K562 (cell line): ENCODE measurements around the gene CARS2. TPM values are rescaled to one million over a fixed set of nuclear protein-coding genes. Genes with fewer than 3 reads are reported as not detected.
A peak's percentile ranks its signal among the peaks of the same experiment; 100 is the strongest.

Source experiments
- ETV5 ChIP-seq: sonication (generic); formaldehyde crosslinking; IDR thresholded peaks from 2 replicates; pipeline ENCODE4 v1.4.0; 2020; ENCODE audit warnings: low read depth, mild to moderate bottlenecking, missing genetic modification reagents
- HCFC1 ChIP-seq: IDR thresholded peaks from 2 replicates; pipeline ENCODE4 v1.6.1; 2012; ENCODE audit warnings: low read depth, low read length, improper control_type of control experiment
- HNRNPL ChIP-seq: fragments of 200-400 bp; formaldehyde crosslinking; IDR thresholded peaks from 2 replicates; pipeline ENCODE4 v1.6.1; 2017; ENCODE audit warnings: low read depth, mild to moderate bottlenecking, low read length
- NFE2 ChIP-seq: IDR thresholded peaks from 2 replicates; pipeline ENCODE4 v1.6.1; 2014; ENCODE audit warnings: antibody characterized with exemption, low read depth
- NFE2L1 ChIP-seq: fragments of 450-650 bp; IDR thresholded peaks from 2 replicates; pipeline ENCODE4 v1.6.1; 2016; ENCODE audit warnings: missing genetic modification characterization, low read depth, mild to moderate bottlenecking, missing compliant biosample characterization, moderate library complexity, borderline replicate concordance
- PCBP1 ChIP-seq: fragments of 200-400 bp; formaldehyde crosslinking; IDR thresholded peaks from 2 replicates; pipeline ENCODE4 v1.6.1; 2018; ENCODE audit warnings: mild to moderate bottlenecking, low read depth, low read length; ENCODE audit not compliant: poor library complexity, severe bottlenecking
- SP2 ChIP-seq: IDR thresholded peaks from 2 replicates; pipeline ENCODE4 v1.6.1; 2011; ENCODE audit warnings: mild to moderate bottlenecking, low read depth, low read length, moderate library complexity; ENCODE audit not compliant: poor library complexity, severe bottlenecking; ENCODE audit errors: extremely low read depth
- STAT5B ChIP-seq: fragments of 250-450 bp; sonication (Bioruptor Pico); IDR thresholded peaks from 2 replicates; pipeline ENCODE4 v1.8.0; 2021; ENCODE audit warnings: mild to moderate bottlenecking, inconsistent platforms
- ZBTB7A ChIP-seq: IDR thresholded peaks from 2 replicates; pipeline ENCODE4 v1.6.1; 2011; ENCODE audit warnings: low read depth, mild to moderate bottlenecking, low read length, moderate library complexity, borderline replicate concordance; ENCODE audit not compliant: control insufficient read depth
- ZZZ3 ChIP-seq: fragments of 450-650 bp; IDR thresholded peaks from 2 replicates; pipeline ENCODE4 v1.6.1; 2016; ENCODE audit warnings: antibody characterized with exemption, mild to moderate bottlenecking, moderate library complexity
- polyA plus RNA-seq, 8 experiments: library from polyadenylated mRNA; depleted of rRNA in 4 of 8; stranded (reverse) in 5 of 8; unstranded in 3 of 8; fragments of >200 nt; fragmentation: Nextera tagmentation in 2 of 8; fragmentation: Illumina TruSeq in 1 of 8; extraction: Ambion mirVana in 2 of 8; extraction: Trizol in 1 of 8; gene quantifications; 2 replicates each; pipeline versions ENCODE4 v1.2.1 to v1.2.3, GENCODE V29; 2011 to 2014; ENCODE audit warnings: inconsistent platforms in 1 of 8, missing spikeins in 1 of 8
- total RNA-seq, 7 experiments: library from RNA; depleted of rRNA in 6 of 7; stranded (reverse); fragments of >200 nt in 6 of 7; fragmentation: Illumina TruSeq in 2 of 7; extraction: Trizol in 2 of 7; gene quantifications; 2 replicates each; pipeline versions ENCODE4 v1.2.1 to v1.2.3, GENCODE V29; 2011 to 2021; ENCODE audit warnings: low replicate concordance in 1 of 7
- TF ChIP-seq, protein P1 (sequence below), 2 experiments: fragments of 450-650 bp in 1 of 2; sonication (generic) in 1 of 2; formaldehyde crosslinking in 1 of 2; IDR thresholded peaks; 2 replicates each; pipeline versions ENCODE4 v1.7.1 to v1.9.0; 2016 to 2022; ENCODE audit warnings: inconsistent platforms in 1 of 2, mild to moderate bottlenecking in 1 of 2, missing genetic modification reagents in 1 of 2
- TF ChIP-seq, protein P2 (sequence below), 2 experiments: IDR thresholded peaks; 2 replicates each; pipeline ENCODE4 v1.6.1; 2011; ENCODE audit warnings: borderline replicate concordance in 1 of 2, control low read depth in 1 of 2, low read depth in 1 of 2, low read length in 1 of 2, mild to moderate bottlenecking in 1 of 2, mixed read lengths in 1 of 2, moderate library complexity in 1 of 2; ENCODE audit not compliant: insufficient read depth in 1 of 2, insufficient read length in 1 of 2, poor library complexity in 1 of 2, severe bottlenecking in 1 of 2; ENCODE audit errors: extremely low read depth in 1 of 2

Gene CARS2
- total and polyA plus RNA-seq, 9 of the 15 experiments (the other 6 are each of a cell fraction or from before 2014, with no cell fraction given): 1.7 to 37.4 (median 30.5) TPM

DNA sequence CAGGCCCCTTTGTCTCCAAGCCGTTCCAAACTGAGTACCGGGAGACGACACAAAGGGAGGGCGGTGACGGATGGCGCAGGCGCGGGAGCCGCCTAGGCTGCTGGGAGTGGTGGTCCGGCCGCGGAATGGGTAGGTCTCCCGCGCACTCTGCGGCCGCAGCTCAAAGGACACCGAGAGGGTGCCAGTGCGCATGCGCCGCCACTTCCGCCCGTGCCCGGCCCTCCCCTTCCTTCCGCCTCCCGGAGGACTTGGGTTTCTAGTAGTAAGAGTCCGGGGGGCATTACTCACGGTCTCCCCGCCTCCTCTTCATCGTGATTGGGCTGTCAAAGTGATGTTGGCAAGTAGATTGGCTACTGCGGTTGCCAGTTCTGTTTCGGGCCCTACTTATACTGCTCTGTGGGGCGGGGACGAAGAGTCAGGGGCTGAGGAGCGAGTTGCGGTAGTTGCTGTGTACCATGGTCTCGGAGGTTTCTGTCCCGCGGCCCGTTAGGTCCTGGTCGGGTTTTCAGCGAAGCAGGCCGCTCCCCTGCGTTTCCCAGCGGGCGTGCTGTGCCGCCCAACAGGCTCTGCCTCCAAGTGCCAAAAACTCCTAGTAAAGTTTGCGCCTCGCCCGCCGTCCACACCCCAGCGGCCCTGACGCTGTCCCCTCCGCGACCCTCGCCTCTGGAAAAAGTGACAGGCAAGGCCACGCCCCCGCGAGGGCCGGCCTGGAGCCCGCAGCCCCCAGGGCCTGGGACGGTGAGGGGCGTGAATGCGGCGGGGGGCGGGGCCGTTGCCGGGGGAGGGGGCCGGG lies 7.1 kb upstream of the CARS2 start (continued):
- TF ChIP-seq, protein P1, sequence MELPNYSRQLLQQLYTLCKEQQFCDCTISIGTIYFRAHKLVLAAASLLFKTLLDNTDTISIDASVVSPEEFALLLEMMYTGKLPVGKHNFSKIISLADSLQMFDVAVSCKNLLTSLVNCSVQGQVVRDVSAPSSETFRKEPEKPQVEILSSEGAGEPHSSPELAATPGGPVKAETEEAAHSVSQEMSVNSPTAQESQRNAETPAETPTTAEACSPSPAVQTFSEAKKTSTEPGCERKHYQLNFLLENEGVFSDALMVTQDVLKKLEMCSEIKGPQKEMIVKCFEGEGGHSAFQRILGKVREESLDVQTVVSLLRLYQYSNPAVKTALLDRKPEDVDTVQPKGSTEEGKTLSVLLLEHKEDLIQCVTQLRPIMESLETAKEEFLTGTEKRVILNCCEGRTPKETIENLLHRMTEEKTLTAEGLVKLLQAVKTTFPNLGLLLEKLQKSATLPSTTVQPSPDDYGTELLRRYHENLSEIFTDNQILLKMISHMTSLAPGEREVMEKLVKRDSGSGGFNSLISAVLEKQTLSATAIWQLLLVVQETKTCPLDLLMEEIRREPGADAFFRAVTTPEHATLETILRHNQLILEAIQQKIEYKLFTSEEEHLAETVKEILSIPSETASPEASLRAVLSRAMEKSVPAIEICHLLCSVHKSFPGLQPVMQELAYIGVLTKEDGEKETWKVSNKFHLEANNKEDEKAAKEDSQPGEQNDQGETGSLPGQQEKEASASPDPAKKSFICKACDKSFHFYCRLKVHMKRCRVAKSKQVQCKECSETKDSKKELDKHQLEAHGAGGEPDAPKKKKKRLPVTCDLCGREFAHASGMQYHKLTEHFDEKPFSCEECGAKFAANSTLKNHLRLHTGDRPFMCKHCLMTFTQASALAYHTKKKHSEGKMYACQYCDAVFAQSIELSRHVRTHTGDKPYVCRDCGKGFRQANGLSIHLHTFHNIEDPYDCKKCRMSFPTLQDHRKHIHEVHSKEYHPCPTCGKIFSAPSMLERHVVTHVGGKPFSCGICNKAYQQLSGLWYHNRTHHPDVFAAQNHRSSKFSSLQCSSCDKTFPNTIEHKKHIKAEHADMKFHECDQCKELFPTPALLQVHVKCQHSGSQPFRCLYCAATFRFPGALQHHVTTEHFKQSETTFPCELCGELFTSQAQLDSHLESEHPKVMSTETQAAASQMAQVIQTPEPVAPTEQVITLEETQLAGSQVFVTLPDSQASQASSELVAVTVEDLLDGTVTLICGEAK (IDR thresholded peaks at IDR 0.05): peak; percentile 5; the same call in 1 of the 2 replicates
- TF ChIP-seq, protein P1 (CRISPR knock-in tag; IDR thresholded peaks at IDR 0.05): no peak
- peak; percentile 71 for TF ChIP-seq SP2
- peak; percentile 60; the same call in 1 of the 2 replicates for TF ChIP-seq ETV5 (CRISPR knock-in tag)
- no peak for TF ChIP-seq ZZZ3
- peak; percentile 95 for TF ChIP-seq ZBTB7A
- TF ChIP-seq PCBP1: peak; percentile 14
- no peak for TF ChIP-seq NFE2L1
- no peak for TF ChIP-seq NFE2
- TF ChIP-seq STAT5B (CRISPR knock-in tag): no peak
- TF ChIP-seq, protein P2, sequence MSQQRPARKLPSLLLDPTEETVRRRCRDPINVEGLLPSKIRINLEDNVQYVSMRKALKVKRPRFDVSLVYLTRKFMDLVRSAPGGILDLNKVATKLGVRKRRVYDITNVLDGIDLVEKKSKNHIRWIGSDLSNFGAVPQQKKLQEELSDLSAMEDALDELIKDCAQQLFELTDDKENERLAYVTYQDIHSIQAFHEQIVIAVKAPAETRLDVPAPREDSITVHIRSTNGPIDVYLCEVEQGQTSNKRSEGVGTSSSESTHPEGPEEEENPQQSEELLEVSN (IDR thresholded peaks at IDR 0.05; ENCODE audit: borderline replicate concordance in 1 of 2, extremely low read depth in 1 of 2, insufficient read depth in 1 of 2, insufficient read length in 1 of 2, low read depth in 1 of 2, low read length in 1 of 2, poor library complexity in 1 of 2, severe bottlenecking in 1 of 2): peak; percentile 51 to 69
- TF ChIP-seq HNRNPL: 0 out of 2 replicates have a peak, but pooled peaks have one; percentile 22
- TF ChIP-seq HCFC1: peak; percentile 80
